Inflammatory macrophage (primary cell): ENCODE data around the gene GREB1L.

Source experiments
- DNase-seq, 2 donors: peaks; one replicate each; pipeline ENCODE4 v3.0.0-alpha.2; 2020 to 2022

Gene GREB1L

DNA sequence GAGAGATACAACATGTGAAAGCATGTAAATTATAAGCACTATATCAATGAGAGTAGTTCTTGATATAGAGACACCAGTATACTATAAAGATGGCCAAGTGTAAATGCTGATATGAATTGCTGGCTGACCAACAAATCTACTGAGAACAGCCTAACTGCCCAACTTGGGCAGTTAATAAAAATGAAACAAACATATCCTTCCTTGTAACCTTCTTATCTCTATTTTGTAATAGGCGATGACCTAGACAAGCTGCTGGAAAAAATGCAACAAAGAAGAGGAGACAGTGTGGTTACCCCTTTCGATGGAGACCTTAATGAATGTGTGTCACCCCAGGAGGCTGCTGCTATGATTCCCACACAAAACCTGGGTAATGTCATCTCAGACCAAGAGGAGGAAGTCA, 209.8 kb downstream of the GREB1L start:
- DNase-seq = no peak

DNA sequence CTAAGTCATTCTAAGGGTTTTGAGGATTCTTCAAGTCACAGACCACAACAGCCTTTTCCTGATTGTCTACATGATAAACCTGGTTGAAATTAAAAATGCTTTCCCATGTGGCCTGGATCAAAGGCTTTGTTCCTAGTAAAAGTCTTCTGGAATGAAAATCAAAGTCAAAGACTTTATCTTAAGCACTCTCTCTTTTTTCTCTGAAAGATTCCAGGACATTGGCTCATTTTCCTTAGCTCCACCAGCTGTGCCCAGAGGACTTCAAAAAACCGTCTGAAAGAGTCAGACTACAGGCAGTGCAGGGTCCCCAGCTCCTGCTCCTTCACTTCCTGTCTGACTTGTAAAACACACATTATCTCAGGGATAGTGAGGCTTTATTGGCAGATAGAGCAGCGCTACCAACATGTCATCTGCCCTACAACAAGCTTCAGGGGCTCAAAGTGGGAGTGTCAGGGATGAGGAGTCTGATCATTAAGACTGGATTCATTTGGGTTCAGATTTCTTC, 210.3 kb downstream of the GREB1L start:
- DNase-seq = no peak

DNA sequence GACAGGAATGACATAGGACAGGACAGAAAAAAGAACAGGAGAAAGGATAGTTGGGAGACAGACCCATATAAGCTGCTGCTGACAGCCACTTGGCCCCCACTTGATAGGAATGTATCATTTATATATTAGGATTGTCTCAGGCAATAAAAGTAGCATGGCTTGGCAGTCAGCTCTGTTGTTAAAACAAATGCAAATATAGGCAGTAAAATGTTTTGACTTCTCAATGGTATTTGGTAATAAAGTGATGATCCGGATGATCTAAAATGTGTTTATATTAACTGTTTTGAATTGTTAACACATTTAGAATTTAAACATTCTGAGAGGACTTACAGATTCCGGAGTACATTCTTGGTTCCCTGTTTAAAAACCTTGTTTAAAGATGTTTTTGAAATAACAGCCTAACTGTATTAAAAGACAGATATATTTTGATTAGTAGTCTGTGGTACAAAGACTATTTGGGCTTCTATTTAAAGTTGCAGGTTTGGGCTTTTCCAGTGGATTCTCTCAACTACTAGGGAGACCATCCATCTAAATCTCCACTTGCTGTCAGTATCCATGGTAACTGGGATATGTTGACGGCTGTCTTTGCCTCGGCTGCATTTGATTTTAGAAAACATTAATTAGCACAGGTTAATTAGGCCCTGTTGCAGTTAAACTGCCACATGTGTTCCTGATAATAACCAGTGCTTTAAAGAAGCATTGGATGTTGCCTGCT, 210.9 kb downstream of the GREB1L start:
- DNase-seq = no peak

DNA sequence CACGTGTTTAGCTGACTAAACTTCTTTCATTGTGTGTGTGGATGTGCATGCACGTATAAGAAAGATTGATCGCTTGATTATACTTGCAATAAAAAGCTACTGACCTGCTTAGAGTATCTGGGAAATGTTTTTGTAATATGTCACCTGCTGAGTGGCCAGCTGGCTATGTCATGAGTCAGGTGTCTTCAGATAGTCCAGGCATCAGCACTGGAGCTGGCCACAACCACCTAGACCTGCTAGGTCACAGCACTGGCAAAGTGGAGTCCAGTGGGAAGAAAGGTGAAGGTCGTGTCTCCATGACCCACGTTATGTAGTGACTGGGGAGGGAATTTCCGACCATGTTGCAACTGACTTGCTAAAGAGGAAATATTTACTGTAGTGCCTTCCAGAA, 211.5 kb downstream of the GREB1L start:
- peak in 1 of 2 donors; percentile 27 for DNase-seq

DNA sequence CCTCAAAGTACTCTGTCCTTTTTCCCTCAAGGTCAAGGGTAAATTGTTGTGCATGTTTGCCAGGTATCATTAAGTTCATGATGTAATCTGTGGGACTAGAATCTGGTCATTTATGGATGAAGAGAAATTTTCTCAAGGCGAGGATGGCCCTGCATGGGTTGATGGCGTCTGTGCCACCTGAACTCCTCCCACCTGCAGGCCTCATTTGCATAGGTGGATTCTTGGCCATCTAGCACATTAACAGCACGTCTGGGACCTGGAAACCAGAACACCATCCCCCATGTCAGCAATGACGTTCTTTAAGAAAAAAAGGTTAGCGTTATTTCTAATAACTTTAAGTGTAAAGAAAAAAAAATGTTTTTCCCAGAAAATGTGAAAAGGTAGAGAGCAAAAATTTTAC, 212.7 kb downstream of the GREB1L start:
- no peak for DNase-seq

DNA sequence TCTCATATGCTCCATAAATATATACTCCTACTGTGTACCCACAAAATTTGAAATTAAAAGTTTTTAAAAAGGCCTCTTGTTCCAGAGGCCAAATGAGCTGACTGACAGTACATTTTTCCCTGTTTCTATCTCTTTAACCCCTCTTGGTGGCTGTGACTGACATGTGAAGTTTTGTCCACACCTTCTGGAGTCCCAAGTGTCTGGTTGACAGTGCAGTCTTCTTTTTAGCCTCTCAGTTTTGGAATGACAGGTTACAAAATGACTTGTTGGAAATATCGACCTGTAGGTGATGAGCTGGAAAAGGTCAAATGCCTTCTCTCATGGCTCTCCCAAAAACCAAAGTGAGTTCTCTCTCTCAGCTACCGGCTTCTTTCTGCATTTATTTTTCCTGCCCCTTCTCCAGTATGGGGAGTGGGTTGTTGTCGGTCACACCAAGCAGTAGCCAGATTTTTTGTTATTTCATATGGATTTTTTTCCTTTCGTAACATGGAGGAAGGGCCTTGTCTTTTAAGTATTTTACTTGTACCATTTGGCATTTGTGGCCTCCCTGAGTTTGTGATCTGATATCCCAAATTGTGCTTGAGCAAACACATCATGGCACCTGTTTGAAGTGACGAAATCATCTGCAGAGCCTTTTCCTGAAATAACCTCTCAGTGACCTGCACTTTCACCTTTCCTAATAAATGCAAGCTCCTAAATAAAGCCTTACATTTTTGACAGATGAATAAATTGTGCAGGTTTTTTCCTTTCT, 214.6 kb downstream of the GREB1L start:
- no peak for DNase-seq

DNA sequence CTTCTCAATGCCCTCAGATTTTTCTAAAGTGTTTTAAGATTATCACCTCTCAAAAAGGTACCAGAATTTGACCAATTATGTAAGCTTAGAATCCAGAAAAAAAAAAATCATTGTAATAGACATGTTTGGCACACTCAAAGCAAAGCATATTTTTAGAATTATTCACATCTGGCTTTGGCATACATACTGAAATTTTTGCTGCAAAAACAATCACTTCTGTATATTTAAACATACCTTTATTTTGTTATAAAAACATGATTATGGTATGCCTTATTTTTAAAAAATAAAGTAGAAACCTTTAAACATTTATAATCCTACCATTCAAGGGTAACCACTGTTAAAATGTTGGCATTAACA, 215.1 kb downstream of the GREB1L start:
- DNase-seq = no peak

DNA sequence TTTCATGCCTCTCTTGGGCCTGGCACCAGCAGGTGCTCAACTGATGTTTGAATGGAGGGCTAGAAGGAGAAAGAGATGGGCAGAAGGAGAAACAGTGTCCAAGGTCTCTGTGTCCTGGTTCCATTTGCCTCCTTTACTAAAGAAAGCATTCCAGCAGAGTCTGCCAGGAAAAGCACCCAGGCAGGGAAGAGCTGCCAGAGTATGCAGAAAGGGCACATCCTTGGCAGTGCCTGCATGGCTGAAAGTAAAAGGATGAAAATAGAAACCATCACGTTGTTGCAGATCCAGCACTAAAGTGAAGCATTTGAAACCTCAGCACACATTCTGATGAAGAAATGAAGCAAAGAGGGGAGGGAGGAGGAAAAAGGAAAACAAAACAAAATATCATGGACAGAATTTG, 216.3 kb downstream of the GREB1L start:
- DNase-seq = no peak

DNA sequence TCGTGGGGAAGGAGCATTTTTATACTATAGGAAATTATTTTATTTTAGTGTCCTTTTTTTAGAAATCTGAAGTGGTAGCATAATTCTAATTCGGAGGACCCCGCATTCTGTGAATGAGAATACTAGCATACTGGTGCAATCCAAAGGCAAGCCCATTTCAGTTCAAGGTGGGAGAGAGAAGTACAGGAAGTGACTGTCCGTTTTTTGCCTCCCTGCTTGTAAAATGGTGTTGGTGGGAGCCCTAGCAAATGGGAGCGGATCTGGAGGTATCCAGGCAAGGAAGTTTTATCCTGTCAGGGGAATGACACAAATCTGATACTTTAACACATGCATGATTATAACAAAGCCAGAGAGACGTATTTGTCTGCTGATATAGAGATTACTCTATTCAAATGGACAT, 216.8 kb downstream of the GREB1L start:
- no peak for DNase-seq

DNA sequence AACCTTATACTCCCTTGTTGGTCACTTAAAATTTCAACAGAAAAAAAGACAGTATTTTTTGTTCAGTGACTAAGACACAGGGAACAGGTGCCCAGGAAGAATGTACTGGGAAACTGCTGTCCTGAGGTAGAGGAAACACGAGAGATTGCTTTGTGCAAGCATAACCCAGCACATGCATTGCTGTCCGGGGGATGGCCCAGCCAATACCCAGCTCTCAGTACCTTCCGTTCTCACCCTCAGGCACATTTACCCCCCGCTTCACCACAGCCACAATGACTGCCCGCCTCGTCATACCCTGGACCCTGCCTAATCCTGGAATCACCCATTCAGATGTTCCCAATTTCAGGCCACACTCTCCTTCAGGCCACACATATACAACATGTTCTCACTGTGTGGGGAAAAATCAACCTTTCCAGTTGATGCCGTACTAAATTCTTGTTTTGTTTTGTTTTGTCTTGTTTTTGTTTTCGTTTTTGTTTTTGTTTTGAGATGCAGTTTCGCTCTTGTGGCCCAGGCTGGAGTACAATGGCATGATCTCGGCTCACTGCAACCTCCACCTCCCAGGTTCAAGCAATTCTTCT, 217.8 kb downstream of the GREB1L start:
- DNase-seq = no peak

DNA sequence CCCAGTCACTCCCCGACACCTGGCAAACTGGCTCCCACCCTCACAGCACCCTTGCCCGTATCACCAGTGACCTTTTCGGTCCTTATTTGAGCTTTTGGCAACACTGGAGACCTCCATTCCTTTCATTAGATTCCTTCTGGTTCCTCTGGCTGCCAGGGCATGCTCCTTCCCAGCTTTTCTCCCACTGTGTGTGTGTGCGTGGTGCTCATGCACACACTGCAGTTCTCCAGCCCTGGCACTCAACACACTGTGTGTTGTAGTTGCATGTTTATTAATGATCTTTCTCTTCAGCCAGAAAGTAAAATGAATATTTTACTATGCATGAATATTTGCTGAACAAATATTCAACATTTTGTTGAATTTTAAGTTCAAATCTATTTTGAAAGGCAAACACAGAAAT, 219.4 kb downstream of the GREB1L start:
- no peak for DNase-seq

DNA sequence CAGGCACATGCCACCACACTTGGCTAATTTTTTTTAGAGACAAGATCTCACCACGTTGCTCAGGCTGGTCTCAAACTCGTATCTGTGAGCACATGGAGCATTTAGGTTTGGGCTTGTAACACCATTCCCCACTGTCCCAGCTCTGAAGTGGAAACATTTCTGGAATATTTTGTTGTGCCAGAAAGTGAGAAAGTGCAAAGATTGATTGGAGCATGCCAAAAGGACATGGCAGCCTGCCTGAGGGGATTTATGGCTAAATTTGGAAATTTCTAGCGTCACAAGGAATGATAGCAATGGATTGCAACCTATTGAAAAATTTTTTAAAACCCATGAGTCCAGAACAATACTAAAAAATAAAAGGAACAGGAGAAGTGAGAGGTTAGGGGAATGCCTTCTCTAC, 221.7 kb downstream of the GREB1L start:
- no peak for DNase-seq

DNA sequence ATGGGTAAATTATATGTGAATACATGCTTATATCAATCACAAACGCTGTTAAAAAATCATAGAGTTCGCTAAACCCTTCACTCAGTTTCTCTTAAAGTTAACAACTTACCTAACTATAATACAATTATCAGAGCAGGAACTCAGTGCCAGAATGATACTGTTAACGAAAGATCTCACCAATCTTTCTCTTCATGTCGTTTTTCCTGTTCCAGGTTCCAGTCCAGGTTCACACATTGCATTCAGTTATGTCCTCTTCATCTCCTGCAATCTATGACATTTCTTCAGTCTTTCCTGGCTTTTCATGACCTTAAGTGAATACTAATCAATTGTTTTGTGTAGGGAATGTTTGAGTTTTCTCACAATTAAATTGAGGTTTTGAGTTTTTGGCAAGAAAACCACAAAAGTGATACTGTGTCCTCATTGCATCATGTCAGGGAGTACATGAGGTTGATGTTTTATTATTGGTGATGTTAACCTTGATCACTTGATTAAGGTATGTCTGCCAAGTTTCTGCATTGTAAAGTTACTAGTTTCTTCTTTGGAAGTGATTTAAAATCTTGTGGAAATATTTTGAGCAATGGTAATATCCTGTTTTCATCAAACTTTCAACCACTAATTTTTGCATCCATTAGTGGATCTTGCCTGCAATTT, 226.6 kb downstream of the GREB1L start:
- DNase-seq = no peak

DNA sequence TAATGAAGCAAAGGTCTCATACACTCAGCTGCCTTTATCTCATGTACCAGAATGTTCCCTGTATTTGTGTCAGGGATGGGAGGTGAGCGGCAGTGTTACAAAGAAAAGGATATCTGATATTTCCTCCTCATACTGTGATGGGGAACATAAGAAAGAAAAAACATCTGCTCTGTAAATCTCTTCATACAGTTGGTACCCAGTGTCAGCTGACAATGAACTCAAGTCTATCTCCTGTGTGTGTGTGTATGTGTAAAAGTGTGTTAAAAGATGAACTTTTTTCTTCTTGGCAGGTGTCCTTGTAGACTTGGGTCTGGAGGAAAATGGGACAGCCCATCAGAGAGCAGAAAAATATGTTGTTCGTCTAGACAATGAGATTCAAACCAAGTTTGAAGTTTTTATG, 230.7 kb downstream of the GREB1L start:
- DNase-seq = no peak

DNA sequence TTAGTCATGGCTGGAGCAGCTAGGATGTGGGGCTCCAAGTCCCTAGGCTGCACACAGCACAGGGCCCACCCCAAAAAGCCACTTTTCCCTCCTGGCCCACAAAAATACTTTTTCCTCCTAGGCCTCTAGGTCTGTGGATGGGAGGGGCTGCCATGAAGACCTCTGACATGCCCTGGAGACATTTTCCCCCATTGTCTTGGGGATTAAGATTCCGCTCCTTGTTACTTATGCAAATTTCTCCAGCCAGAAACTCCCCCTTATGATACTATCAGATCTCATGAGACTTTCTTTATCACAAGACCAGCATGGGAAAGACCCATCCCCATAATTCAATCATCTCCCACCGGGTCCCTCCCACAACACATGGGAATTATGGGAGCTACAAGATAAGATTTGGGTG, 232.6 kb downstream of the GREB1L start:
- DNase-seq = no peak

DNA sequence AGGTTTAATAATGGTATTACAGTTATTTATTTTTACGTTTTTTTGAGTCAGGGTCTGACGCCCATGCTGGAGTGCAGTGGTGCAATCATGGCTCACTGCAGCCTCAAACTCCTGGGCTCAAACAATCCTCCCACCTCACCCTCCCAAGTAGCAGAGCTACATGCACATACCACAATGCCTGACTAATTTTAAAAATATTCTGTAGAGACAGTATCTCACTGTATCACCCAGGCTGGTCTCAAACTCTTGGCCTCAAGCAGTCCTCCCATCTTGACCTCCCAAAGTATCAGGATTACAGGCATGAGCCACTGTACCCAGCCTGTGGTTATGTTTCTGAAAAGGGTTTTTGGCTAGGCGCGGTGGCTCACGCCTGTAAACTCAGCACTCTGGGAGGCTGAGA, 237.7 kb downstream of the GREB1L start:
- DNase-seq = no peak

DNA sequence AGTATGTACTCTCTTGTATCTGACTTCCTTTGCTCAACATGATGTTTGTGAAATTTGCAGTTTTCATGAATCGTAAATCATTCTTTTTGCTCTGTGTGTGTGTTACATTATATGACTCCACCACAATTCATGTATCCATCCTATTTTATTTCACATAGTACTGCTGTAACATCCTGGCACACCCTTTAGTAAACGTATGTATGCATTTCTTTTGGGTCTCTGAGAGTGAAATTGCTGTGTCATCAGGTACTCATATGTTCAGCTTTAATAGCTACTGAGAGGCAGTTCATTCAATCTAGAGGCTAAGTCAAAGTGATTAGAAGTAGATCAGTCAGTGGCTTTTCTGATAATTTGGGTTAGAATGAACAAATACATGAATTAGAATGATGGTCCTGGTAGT, 239.7 kb downstream of the GREB1L start:
- DNase-seq = no peak

DNA sequence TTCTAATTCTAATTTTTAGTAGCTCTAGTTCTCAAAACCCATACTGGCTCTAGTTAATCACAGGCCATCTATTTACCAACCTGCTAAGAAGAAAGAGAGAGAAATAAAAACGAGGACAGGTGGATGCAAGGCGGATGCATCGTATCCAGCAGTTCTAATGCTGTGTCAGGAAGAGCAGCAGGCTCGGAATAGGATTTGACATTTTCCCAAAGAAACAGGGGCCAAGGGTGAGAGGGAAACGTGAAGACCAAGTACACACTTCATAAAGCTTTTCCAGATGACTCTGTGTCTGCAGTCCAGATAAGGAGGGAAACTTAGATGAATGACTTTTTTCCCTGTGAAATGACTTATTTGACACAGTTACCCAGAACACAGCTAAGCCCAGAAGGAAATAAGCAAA, 241.0 kb downstream of the GREB1L start:
- DNase-seq = no peak

DNA sequence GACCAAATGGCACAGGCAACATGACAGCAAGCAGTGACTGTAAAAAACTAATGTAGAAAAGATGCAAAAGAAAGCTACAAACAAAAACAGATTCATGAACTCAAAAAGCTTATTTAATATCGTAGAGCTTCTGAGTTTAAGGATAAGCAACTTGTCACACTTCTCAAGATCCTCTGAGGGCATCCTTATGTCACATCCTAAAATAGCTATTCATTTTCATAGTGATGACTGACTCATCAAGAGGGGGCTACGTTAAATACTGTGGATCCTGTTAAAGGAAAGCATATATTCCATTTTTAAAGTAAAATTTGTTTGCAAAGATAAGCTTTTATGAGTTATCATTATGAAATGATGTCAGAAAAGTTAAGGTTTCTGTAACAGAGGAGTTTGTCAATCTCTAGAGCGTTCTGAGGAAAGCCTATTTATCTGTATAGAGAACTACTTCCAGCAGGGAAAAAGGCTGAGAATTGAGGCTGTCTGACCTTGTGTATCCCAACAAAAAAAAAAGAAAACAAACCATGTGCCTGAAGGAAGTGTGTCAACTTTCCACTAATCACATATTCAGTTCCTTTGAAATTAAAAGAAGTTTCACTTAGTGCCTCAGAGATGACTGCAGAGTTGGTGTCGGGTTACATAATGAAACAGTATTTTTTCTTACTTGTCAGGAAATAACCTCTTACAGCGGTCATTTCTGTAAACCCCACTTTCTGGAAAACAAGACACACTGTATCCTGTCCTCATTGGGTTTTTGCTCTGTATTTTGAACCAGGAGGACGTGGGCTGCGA, 243.0 kb downstream of the GREB1L start:
- no peak for DNase-seq

DNA sequence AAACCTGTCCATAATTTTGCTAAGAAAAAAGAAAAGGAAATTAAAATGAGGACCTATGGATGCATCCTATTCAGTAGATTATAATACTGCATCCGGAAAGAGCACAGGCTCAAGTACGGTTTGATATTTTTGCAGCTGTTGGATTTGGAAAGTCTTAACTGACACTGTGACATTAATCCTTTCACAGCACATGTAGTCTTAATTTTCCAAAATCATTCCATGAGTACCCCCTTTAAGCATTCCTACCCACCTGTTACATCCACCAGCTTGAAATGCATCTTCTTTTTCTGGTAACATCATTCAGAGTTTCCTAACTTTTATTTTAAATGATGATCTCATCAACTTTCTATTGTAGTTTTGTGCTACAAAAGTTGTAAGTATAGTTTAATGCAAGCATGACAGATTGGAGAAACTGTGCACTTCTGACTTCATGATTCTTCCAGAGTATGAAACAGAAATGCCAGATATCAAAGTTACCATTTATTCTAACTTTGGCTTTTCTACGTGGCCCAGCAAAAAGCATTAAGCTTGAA, 244.9 kb downstream of the GREB1L start:
- DNase-seq = no peak

DNA sequence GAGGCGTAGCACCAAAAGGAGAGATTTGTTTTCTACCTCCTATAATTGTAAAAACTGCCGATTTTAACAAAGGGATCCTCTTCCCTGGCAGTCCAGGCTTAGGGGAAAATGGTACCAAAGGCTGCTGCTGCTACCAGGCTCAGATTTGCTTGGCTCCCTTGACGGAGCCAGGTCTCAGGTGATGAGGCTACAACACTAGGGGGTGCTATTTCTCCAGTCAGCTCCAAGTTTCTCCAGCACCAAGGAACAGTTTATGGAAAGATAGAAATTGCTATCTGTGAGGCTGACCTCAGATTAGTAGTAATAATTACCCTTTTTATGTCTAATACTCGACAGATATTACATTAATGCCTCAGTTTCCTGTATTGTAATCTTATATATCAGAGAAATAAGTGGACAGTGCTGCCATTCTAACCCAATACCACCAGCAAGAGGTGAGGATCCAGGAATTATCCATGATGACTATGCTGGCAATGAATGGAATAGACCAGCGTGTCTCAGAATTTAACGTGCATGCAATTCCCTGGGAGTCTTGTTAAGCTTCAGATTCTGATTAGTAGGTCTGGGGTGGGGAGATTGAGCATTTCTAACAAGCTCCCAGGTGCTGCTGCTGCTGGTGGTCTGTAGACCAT, 247.2 kb downstream of the GREB1L start:
- peak; percentile 33 to 49 for DNase-seq

DNA sequence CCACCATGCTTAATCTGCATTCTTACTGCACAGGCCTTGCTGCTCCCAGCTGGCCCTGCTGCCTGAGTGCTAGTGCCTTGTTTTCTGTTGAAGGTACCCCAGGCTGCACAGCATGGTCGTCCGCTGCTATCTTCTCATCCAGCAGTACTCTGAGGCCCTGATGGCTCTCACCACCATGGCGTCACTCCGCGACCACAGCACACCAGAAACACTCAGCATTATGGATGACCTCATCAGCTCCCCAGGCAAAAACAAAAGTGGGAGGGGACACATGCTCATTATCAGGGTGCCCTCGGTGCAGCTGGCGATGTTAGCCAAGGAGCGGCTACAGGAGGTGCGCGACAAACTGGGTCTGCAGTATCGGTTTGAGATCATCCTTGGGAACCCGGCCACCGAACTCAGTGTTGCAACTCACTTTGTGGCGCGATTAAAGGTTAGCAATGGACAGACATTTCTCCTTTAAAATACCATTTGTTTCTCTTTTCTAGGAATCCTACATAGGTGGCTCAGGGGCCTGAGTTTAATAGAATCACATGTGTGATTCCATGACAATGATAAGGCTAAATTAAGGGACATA, 248.0 kb downstream of the GREB1L start:
- DNase-seq = no peak
